IPS-18a (cell line): ENCODE measurements around the gene B9D2.
"Not testable (repeated sequence)": the region's sequence is repeated elsewhere in the genome, so short reads cannot be mapped to it uniquely, and the experiment has no call there.

Source experiments
- H3K27ac ChIP-seq: one replicate; pipeline ENCODE4 v1.5.1; 2013; ENCODE audit warnings: low read length
- H3K27me3 ChIP-seq: one replicate; pipeline ENCODE4 v1.6.1; 2013; ENCODE audit warnings: mild to moderate bottlenecking, low read length; ENCODE audit not compliant: control insufficient read depth, insufficient read depth
- H3K36me3 ChIP-seq: one replicate; pipeline ENCODE4 v1.6.1; 2013; ENCODE audit warnings: low read depth, low read length; ENCODE audit not compliant: control insufficient read depth
- H3K4me1 ChIP-seq: one replicate; pipeline ENCODE4 v1.6.1; 2013; ENCODE audit warnings: low read depth, low read length; ENCODE audit not compliant: control insufficient read depth
- H3K4me3 ChIP-seq: one replicate; pipeline ENCODE4 v1.5.1; 2013; ENCODE audit warnings: low read length
- H3K9ac ChIP-seq: one replicate; pipeline ENCODE4 v1.6.1; 2013; ENCODE audit warnings: mild to moderate bottlenecking, low read length, moderate library complexity
- H3K9me3 ChIP-seq: one replicate; pipeline ENCODE4 v1.6.1; 2013; ENCODE audit warnings: low read depth, low read length; ENCODE audit not compliant: control insufficient read depth

B9D2 gene

GRCh38 chr19:41352609-41353465 is 11.1 kb downstream of the B9D2 start:
- Histone ChIP-seq H3K9ac (peak overlapping the region; percentile 17), H3K27me3 (peaks cover 46% of the 10 kb centered on the region), H3K4me3 (peak overlapping the region; percentile 67), H3K27ac (no peak overlapping the region), H3K36me3 (no peaks in the 10 kb centered on the region), H3K4me1 (peaks cover 6% of the 10 kb centered on the region), H3K9me3 (no peaks in the 10 kb centered on the region)

- Histone ChIP-seq H3K4me1 (peaks cover 6% of the 10 kb centered on the region), H3K4me3 (peak overlapping the region; percentile 67), H3K9me3 (no peaks in the 10 kb centered on the region), H3K27ac (no peak overlapping the region), H3K36me3 (no peaks in the 10 kb centered on the region), H3K9ac (peak overlapping the region; percentile 17), H3K27me3 (peaks cover 46% of the 10 kb centered on the region)
Observed at GRCh38 chr19:41352279-41352608, 11.7 kb downstream of the B9D2 start.

- Histone ChIP-seq H3K4me1 (peaks cover 6% of the 10 kb centered on the region), H3K36me3 (no peaks in the 10 kb centered on the region), H3K9me3 (no peaks in the 10 kb centered on the region), H3K27me3 (peaks cover 46% of the 10 kb centered on the region), H3K4me3 (peak overlapping the region; percentile 67), H3K9ac (peak overlapping the region; percentile 32), H3K27ac (no peak overlapping the region)
Observed at GRCh38 chr19:41351339-41352245, 12.4 kb downstream of the B9D2 start.

- Histone ChIP-seq H3K9ac (peak overlapping the region; percentile 32), H3K4me3 (peak overlapping the region; percentile 67), H3K27me3 (peaks cover 46% of the 10 kb centered on the region), H3K9me3 (no peaks in the 10 kb centered on the region), H3K36me3 (no peaks in the 10 kb centered on the region), H3K27ac (no peak overlapping the region), H3K4me1 (peaks cover 6% of the 10 kb centered on the region)
Observed at GRCh38 chr19:41350735-41351338, 13.1 kb downstream of the B9D2 start.

- H3K27me3 ChIP-seq, result peaks cover 25% of the 10 kb centered on the region
- H3K9me3 ChIP-seq, H3K9ac ChIP-seq, H3K4me3 ChIP-seq, H3K27ac ChIP-seq, H3K4me1 ChIP-seq, H3K36me3 ChIP-seq: not testable (repeated sequence)
Observed at GRCh38 chr19:41346916-41347315, 17.0 kb downstream of the B9D2 start.

GRCh38 chr19:41344162-41344561 is 19.8 kb downstream of the B9D2 start:
- Histone ChIP-seq H3K4me3 (no peak overlapping the region), H3K4me1 (no peaks in the 10 kb centered on the region), H3K36me3 (no peaks in the 10 kb centered on the region), H3K27ac (no peak overlapping the region), H3K9me3 (no peaks in the 10 kb centered on the region), H3K27me3 (no peaks in the 10 kb centered on the region), H3K9ac (no peak overlapping the region)

- no peaks in the 10 kb centered on the region for H3K27me3 ChIP-seq
- H3K27ac ChIP-seq, result no peak overlapping the region
- no peak overlapping the region for H3K9ac ChIP-seq
- H3K9me3 ChIP-seq, result no peaks in the 10 kb centered on the region
- no peaks in the 10 kb centered on the region for H3K4me1 ChIP-seq
- no peak overlapping the region for H3K4me3 ChIP-seq
- H3K36me3 ChIP-seq, result no peaks in the 10 kb centered on the region
Observed at GRCh38 chr19:41341669-41342490, 22.1 kb downstream of the B9D2 start.

- Histone ChIP-seq H3K27me3 (no peaks in the 10 kb centered on the region), H3K9me3 (no peaks in the 10 kb centered on the region), H3K27ac (no peak overlapping the region), H3K36me3 (no peaks in the 10 kb centered on the region), H3K9ac (no peak overlapping the region), H3K4me3 (no peak overlapping the region), H3K4me1 (no peaks in the 10 kb centered on the region)
Observed at GRCh38 chr19:41339936-41340335, 24.0 kb downstream of the B9D2 start.

GRCh38 chr19:41335467-41335866 is 28.5 kb downstream of the B9D2 start:
- no peaks in the 10 kb centered on the region for H3K4me1 ChIP-seq
- no peaks in the 10 kb centered on the region for H3K9me3 ChIP-seq
- peaks cover 15% of the 10 kb centered on the region for H3K27me3 ChIP-seq
- no peak overlapping the region for H3K4me3 ChIP-seq
- no peak overlapping the region for H3K27ac ChIP-seq
- no peaks in the 10 kb centered on the region for H3K36me3 ChIP-seq
- H3K9ac ChIP-seq, result no peak overlapping the region

GRCh38 chr19:41334793-41335192 is 29.2 kb downstream of the B9D2 start:
- Histone ChIP-seq H3K4me3 (no peak overlapping the region), H3K27ac (no peak overlapping the region), H3K9me3 (no peaks in the 10 kb centered on the region), H3K27me3 (peaks cover 15% of the 10 kb centered on the region), H3K4me1 (no peaks in the 10 kb centered on the region), H3K9ac (no peak overlapping the region), H3K36me3 (no peaks in the 10 kb centered on the region)

GRCh38 chr19:41332468-41332867 is 31.5 kb downstream of the B9D2 start:
- no peak overlapping the region for H3K4me3 ChIP-seq
- peaks cover under 1% of the 10 kb centered on the region for H3K4me1 ChIP-seq
- H3K36me3 ChIP-seq, result no peaks in the 10 kb centered on the region
- H3K27me3 ChIP-seq, result peaks cover 15% of the 10 kb centered on the region
- no peak overlapping the region for H3K9ac ChIP-seq
- no peak overlapping the region for H3K27ac ChIP-seq
- no peaks in the 10 kb centered on the region for H3K9me3 ChIP-seq
